Measurements from ENCODE around the gene UGT1A6.
"Not testable (repeated sequence)": the region's sequence is repeated elsewhere in the genome, so short reads cannot be mapped to it uniquely, and the experiment has no call there.

The UGT1A6 gene

GRCh38 chr2:233692648-233693047 lies at the start of gene UGT1A6:
Gene UGT1A6 (plus strand): TSS chr2:233692890. CDS start chr2:233693005, 115 bp downstream.
- Mint-ChIP-seq H3K4me3 (no peak within 1 kb of the TSS), H3K4me1 (ENCODE audit: low read depth) (no peaks in the 10 kb centered on the region), H3K27ac (no peak within 1 kb of the TSS), H3K9me3 (no peaks in the 10 kb centered on the region), H3K36me3 (ENCODE audit: low read depth) (no peaks in the 10 kb centered on the region), H3K27me3 (peaks cover 12% of the 10 kb centered on the region)
- no peak for DNase-seq

- Mint-ChIP-seq H3K36me3 (ENCODE audit: low read depth) (peaks cover 5% of the 10 kb centered on the region), H3K9me3 (peaks cover 26% of the 10 kb centered on the region), H3K4me3 (no peak overlapping the region), H3K27me3 (peaks cover 26% of the 10 kb centered on the region), H3K4me1 (ENCODE audit: low read depth) (peaks cover 7% of the 10 kb centered on the region), H3K27ac (no peak overlapping the region)
- no peak for DNase-seq
Observed at GRCh38 chr2:233643128-233643527, 49.6 kb upstream of the UGT1A6 start.

GRCh38 chr2:233646033-233646432 lies 46.7 kb upstream of the UGT1A6 start:
- not testable (repeated sequence) for H3K4me3 Mint-ChIP-seq; DNase-seq; H3K36me3 Mint-ChIP-seq (ENCODE audit: low read depth); H3K27ac Mint-ChIP-seq; H3K4me1 Mint-ChIP-seq (ENCODE audit: low read depth)
- peaks cover 26% of the 10 kb centered on the region for H3K9me3 Mint-ChIP-seq
- H3K27me3 Mint-ChIP-seq, result peaks cover 32% of the 10 kb centered on the region

- Mint-ChIP-seq H3K36me3 (ENCODE audit: low read depth) (peaks cover 5% of the 10 kb centered on the region), H3K27me3 (peaks cover 42% of the 10 kb centered on the region), H3K27ac (no peak overlapping the region), H3K4me3 (no peak overlapping the region), H3K4me1 (ENCODE audit: low read depth) (no peaks in the 10 kb centered on the region), H3K9me3 (peaks cover 14% of the 10 kb centered on the region)
- DNase-seq, result no peak
Observed at GRCh38 chr2:233650981-233651380, 41.7 kb upstream of the UGT1A6 start.

GRCh38 chr2:233651430-233651829 lies 41.3 kb upstream of the UGT1A6 start:
- Mint-ChIP-seq H3K27ac (no peak overlapping the region), H3K4me1 (ENCODE audit: low read depth) (peaks cover under 1% of the 10 kb centered on the region), H3K36me3 (ENCODE audit: low read depth) (peaks cover 3% of the 10 kb centered on the region), H3K4me3 (no peak overlapping the region), H3K9me3 (peaks cover 12% of the 10 kb centered on the region), H3K27me3 (peaks cover 40% of the 10 kb centered on the region)
- no peak for DNase-seq

GRCh38 chr2:233654501-233654900 lies 38.2 kb upstream of the UGT1A6 start:
- peaks cover 43% of the 10 kb centered on the region for H3K27me3 Mint-ChIP-seq
- no peaks in the 10 kb centered on the region for H3K36me3 Mint-ChIP-seq (ENCODE audit: low read depth)
- no peak for DNase-seq
- H3K4me1 Mint-ChIP-seq (ENCODE audit: low read depth), result peaks cover 3% of the 10 kb centered on the region
- H3K27ac Mint-ChIP-seq, result no peak overlapping the region
- no peaks in the 10 kb centered on the region for H3K9me3 Mint-ChIP-seq
- no peak overlapping the region for H3K4me3 Mint-ChIP-seq

- H3K27ac Mint-ChIP-seq, result no peak overlapping the region
- H3K27me3 Mint-ChIP-seq, result peaks cover 47% of the 10 kb centered on the region
- peaks cover 3% of the 10 kb centered on the region for H3K4me1 Mint-ChIP-seq (ENCODE audit: low read depth)
- no peak for DNase-seq
- no peak overlapping the region for H3K4me3 Mint-ChIP-seq
- no peaks in the 10 kb centered on the region for H3K36me3 Mint-ChIP-seq (ENCODE audit: low read depth)
- H3K9me3 Mint-ChIP-seq, result no peaks in the 10 kb centered on the region
Observed at GRCh38 chr2:233655043-233655442, 37.6 kb upstream of the UGT1A6 start.

GRCh38 chr2:233655943-233656342 lies 36.7 kb upstream of the UGT1A6 start:
- peaks cover 48% of the 10 kb centered on the region for H3K27me3 Mint-ChIP-seq
- H3K36me3 Mint-ChIP-seq (ENCODE audit: low read depth); H3K4me1 Mint-ChIP-seq (ENCODE audit: low read depth); H3K9me3 Mint-ChIP-seq; H3K4me3 Mint-ChIP-seq; H3K27ac Mint-ChIP-seq; DNase-seq: not testable (repeated sequence)

- H3K9me3 Mint-ChIP-seq, result no peaks in the 10 kb centered on the region
- no peak overlapping the region for H3K27ac Mint-ChIP-seq
- H3K4me3 Mint-ChIP-seq, result no peak overlapping the region
- H3K27me3 Mint-ChIP-seq, result peaks cover 46% of the 10 kb centered on the region
- no peak for DNase-seq
- peaks cover 3% of the 10 kb centered on the region for H3K4me1 Mint-ChIP-seq (ENCODE audit: low read depth)
- H3K36me3 Mint-ChIP-seq (ENCODE audit: low read depth), result no peaks in the 10 kb centered on the region
Observed at GRCh38 chr2:233656443-233656842, 36.2 kb upstream of the UGT1A6 start.

- no peak for DNase-seq
- no peak overlapping the region for H3K27ac Mint-ChIP-seq
- no peaks in the 10 kb centered on the region for H3K36me3 Mint-ChIP-seq (ENCODE audit: low read depth)
- no peak overlapping the region for H3K4me3 Mint-ChIP-seq
- peaks cover 3% of the 10 kb centered on the region for H3K4me1 Mint-ChIP-seq (ENCODE audit: low read depth)
- H3K27me3 Mint-ChIP-seq, result peaks cover 46% of the 10 kb centered on the region
- no peaks in the 10 kb centered on the region for H3K9me3 Mint-ChIP-seq
Observed at GRCh38 chr2:233658610-233659009, 34.1 kb upstream of the UGT1A6 start.

GRCh38 chr2:233663911-233664310 lies 28.8 kb upstream of the UGT1A6 start:
- Mint-ChIP-seq H3K4me3 (no peak overlapping the region), H3K9me3 (no peaks in the 10 kb centered on the region), H3K27me3 (peaks cover 63% of the 10 kb centered on the region), H3K4me1 (ENCODE audit: low read depth) (no peaks in the 10 kb centered on the region), H3K36me3 (ENCODE audit: low read depth) (no peaks in the 10 kb centered on the region), H3K27ac (no peak overlapping the region)
- DNase-seq, result no peak

- H3K27ac Mint-ChIP-seq, result no peak overlapping the region
- no peaks in the 10 kb centered on the region for H3K4me1 Mint-ChIP-seq (ENCODE audit: low read depth)
- H3K27me3 Mint-ChIP-seq, result peaks cover 62% of the 10 kb centered on the region
- H3K9me3 Mint-ChIP-seq, result no peaks in the 10 kb centered on the region
- H3K4me3 Mint-ChIP-seq, result no peak overlapping the region
- no peaks in the 10 kb centered on the region for H3K36me3 Mint-ChIP-seq (ENCODE audit: low read depth)
- DNase-seq, result no peak
Observed at GRCh38 chr2:233668605-233669260, 24.0 kb upstream of the UGT1A6 start.

GRCh38 chr2:233671290-233672161 lies 21.2 kb upstream of the UGT1A6 start, which contains the start of gene UGT1A9:
Gene UGT1A9 (plus strand): TSS chr2:233671898. CDS start chr2:233671935, 37 bp downstream.
- no peak for DNase-seq
- H3K4me1 Mint-ChIP-seq (ENCODE audit: low read depth), result no peaks in the 10 kb centered on the region
- no peak within 1 kb of the TSS for H3K4me3 Mint-ChIP-seq
- H3K27me3 Mint-ChIP-seq, result peaks cover 47% of the 10 kb centered on the region
- no peak within 1 kb of the TSS for H3K27ac Mint-ChIP-seq
- no peaks in the 10 kb centered on the region for H3K9me3 Mint-ChIP-seq
- H3K36me3 Mint-ChIP-seq (ENCODE audit: low read depth), result no peaks in the 10 kb centered on the region

- Mint-ChIP-seq H3K27ac (no peak overlapping the region), H3K4me1 (ENCODE audit: low read depth) (no peaks in the 10 kb centered on the region), H3K9me3 (no peaks in the 10 kb centered on the region), H3K36me3 (ENCODE audit: low read depth) (no peaks in the 10 kb centered on the region), H3K27me3 (peaks cover 53% of the 10 kb centered on the region), H3K4me3 (no peak overlapping the region)
- DNase-seq, result no peak
Observed at GRCh38 chr2:233672886-233673285, 19.8 kb upstream of the UGT1A6 start.

GRCh38 chr2:233673896-233674295 lies 18.8 kb upstream of the UGT1A6 start:
- Mint-ChIP-seq H3K27me3 (peaks cover 46% of the 10 kb centered on the region), H3K4me3 (no peak overlapping the region), H3K36me3 (ENCODE audit: low read depth) (no peaks in the 10 kb centered on the region), H3K9me3 (no peaks in the 10 kb centered on the region), H3K4me1 (ENCODE audit: low read depth) (no peaks in the 10 kb centered on the region), H3K27ac (no peak overlapping the region)
- no peak for DNase-seq
